Germinal center (tissue), 1 donor: ENCODE data around the gene HOXD4.

Source experiments
- DNase-seq: peaks from one replicate; pipeline ENCODE4 v3.0.0; 2012; ENCODE audit warnings: mixed read lengths, low spot score

The HOXD4 gene

GRCh38 chr2:176170602-176171305 is 19.4 kb downstream of the HOXD4 start:
- DNase-seq, result no peak

GRCh38 chr2:176171351-176172006 is 20.1 kb downstream of the HOXD4 start:
- no peak for DNase-seq

DNA sequence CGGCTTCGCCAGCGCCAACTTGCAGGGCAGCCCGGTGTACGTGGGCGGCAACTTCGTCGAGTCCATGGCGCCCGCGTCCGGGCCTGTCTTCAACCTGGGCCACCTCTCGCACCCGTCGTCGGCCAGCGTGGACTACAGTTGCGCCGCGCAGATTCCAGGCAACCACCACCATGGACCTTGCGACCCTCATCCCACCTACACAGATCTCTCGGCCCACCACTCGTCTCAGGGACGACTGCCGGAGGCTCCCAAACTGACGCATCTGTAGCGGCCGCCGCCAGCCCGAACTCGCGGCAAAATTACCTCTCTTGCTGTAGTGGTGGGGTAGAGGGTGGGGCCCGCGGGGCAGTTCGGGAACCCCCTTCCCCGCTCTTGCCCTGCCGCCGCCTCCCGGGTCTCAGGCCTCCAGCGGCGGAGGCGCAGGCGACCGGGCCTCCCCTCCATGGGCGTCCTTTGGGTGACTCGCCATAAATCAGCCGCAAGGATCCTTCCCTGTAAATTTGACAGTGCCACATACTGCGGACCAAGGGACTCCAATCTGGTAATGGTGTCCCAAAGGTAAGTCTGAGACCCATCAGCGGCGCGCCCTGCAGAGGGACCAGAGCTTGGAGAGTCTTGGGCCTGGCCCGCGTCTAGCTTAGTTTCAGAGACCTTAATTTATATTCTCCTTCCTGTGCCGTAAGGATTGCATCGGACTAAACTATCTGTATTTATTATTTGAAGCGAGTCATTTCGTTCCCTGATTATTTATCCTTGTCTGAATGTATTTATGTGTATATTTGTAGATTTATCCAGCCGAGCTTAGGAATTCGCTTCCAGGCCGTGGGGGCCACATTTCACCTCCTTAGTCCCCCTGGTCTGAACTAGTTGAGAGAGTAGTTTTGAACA is 20.9 kb downstream of the HOXD4 start:
- no peak for DNase-seq

GRCh38 chr2:176172895-176173566 is 21.7 kb downstream of the HOXD4 start:
- no peak for DNase-seq

DNA sequence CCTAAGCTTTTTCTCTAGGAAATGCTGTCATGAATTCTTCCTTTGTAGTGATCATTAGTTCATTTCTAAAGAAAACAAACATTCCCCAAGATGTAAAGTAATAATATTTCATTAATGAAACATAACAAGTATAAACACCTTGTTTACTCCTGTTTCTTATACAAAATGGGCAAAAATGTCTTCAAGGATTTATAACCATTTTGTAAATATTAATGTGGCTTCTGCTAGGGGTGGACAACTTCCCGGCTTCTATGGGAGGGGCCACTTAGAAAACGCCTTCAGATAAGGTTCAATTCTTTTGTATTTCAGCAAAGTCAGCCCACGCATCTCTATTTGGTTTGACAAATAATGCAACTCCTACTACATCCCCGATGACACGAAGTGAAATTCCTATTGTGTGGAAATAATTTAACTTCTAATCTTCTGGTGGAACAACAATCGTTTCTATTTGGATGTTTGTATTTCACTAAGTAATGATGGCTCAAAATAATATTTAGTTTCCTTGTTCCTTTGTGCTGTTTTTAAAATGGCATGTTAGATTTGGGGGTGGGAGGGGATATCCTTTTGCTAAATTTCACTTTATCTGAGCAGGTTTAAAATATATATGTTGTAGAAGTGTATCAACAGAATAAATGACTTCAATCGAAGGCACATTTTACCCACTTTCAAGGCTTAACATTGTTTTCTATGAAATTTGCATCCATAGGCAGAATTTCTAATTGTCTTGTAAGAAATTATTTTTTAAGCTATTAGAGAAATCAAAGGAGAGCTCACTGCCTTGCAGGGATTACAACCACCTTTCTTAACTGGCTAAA is 22.4 kb downstream of the HOXD4 start:
- DNase-seq, result no peak

GRCh38 chr2:176174382-176174823 is 23.1 kb downstream of the HOXD4 start:
- no peak for DNase-seq

GRCh38 chr2:176174824-176175708 is 23.7 kb downstream of the HOXD4 start:
- DNase-seq, result no peak

DNA sequence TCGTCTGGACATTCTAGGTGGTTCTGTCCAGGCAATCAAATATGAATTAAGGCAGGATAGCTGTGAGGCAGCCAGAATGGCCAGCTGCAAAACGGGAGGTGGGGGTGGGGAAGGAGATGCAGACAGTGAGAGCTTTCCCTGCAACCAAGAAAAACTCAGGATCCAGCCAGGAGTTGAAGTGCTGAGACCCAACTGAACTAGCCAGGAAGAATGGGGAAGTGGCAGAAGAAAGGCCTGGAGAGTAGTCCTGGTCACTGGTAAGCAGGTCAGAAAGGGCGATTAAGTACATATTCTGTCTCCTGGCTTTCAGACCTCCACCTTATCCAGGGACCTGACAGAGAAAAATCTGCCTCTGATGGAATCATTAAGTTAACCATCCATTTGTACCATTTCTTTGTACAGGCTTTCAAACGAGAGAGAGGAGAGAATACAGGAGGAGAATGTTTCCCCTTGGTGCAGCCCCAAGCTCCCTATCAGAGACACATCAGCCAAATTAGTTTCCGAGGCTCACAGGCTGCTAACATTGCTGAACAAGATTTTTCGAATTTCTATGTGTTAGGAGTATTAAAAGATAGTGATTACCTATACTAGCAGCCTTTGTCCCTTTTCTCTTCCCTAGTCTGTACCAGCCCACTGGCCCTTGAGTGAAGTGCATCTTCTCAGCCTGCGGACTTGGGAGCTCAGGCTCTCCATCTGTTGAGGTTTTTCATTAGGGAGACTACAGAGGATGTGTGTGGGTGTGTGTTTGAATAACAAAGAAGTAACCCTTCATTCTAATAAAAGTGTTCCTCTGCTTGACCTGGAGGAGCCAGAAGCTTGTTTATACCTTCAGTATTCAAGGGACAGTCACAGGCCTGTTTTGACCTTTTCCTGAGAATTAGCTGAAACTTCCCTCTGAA is 24.6 kb downstream of the HOXD4 start:
- DNase-seq, result no peak

DNA sequence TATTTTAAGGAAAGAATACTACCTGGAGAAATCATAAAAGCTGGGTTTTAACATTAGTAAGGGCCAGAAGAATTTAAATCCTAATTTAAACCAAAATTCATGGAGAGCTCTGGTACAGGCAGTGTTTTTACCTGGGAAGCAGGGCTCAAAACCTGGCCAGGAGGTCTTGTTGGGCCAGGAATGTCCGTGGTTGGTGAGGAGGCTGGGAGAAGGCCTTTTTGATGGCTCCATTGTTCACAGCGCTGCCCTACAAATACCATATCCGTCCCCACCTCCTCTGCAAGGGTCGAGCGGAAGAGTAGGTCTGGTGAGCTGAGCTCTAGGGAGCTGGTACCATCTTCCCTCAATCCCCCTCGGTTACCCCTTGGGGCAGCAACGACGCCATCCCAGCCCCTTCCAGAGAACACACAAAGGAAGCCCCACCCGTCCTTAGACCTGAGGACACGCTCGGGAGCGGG is 26.3 kb downstream of the HOXD4 start:
- no peak for DNase-seq

- no peak for DNase-seq
Observed at GRCh38 chr2:176178038-176178756, 26.8 kb downstream of the HOXD4 start.

DNA sequence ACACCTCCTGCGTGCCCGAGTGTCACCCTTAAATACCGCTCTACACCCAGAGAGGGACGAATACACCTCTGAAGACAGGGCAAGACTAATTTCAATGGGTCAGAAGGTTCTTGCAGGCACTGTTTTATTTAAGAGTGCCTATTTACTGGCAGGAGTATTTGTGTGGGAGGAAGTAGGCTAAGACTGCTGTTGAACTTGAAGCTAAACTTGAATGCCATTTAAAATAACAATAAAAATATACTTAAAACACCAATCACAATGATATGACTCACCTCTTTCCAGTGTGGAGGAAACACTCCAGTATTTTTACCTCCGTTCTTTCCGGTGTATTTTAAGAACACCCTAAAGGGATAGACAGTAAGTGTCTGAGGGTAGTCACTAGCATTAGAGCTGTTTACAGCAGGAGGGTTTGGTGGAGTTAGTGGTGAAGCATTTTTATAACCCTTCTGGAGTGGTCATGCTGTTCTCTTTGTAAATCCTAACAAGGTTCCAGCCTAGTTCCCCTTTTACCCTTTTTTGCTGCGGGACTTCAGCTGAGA is 27.5 kb downstream of the HOXD4 start:
- DNase-seq, result no peak

DNA sequence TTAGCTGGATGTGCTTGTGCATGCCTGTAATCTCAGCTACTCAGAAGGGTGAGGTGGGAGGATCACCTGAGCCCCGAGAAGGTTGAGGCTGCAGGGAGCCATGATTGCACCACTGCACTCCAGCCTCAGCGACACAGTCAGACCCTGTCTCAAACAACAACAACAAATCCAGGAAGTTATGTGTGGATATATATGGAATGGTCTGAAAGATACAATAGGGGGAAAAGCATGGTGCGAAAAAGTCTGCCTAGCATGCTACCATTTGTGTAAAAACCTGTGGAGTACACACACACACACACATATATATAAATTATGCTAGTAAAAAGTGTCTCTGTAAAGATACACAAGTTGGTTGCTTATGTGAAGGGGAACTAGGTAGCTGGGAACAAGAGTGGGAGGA is 30.2 kb downstream of the HOXD4 start:
- DNase-seq, result no peak

- no peak for DNase-seq
Observed at GRCh38 chr2:176182671-176183070, 31.3 kb downstream of the HOXD4 start.

DNA sequence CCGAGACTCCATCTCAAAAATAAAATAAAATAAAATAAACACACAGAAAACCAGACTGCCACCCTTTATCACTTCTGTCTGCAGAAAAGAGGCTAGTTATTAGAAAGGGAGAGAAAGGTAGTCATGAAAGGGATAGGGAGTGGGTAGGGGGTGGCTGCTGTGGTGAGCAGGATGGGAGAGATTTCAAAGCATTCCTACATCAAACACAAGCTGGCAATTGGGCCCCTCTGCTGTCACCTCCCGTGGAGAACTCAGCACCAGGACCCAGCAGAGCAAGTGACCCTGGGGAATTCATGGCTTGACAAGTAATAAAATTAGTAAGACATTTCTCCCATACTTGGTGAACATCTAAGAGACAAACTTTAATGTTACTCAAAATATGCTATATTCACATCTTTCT is 33.4 kb downstream of the HOXD4 start:
- DNase-seq, result no peak

GRCh38 chr2:176186024-176186423 is 34.7 kb downstream of the HOXD4 start:
- no peak for DNase-seq

DNA sequence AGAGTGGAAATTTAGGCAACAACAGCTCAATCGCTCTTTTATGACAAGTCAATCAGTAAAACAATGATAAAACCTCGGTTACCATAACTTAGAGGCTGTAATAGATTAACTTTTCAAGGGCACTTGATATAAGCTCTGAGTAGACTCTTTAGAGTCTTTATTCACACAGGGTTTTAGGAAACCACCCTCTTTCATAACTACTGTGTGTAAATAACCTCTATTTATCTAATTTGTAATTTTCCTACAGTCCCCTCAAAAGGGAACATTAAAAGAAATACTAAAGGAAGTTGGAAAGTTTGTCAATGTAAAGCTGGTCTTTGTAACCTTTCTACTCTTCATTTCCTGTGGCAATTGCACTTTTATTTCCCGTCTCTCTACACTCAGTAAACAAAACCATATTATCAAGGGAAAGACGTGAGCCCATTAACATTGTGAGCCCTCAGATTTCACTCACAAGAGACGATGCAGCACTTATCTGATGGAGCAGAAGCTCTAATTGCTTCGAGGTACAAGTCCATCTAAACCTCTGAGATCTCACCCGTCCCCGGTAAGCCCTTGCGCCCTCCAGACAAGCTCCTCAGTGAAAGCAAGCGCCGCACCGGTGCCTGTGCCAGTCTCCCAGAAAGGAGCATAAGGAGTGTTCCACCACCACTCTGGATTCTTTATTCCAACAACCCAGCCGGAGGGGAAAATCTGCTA is 36.0 kb downstream of the HOXD4 start:
- no peak for DNase-seq
